Lung (tissue), 12 donors: ENCODE measurements around the gene GBE1. TPM values are rescaled to one million over a fixed set of nuclear protein-coding genes. Genes with fewer than 3 reads are reported as not detected.
"Not testable (repeated sequence)": the region's sequence is repeated elsewhere in the genome, so short reads cannot be mapped to it uniquely, and the experiment has no call there.

Source experiments
- ATAC-seq: fragments of 200-7000 bp; cut with Tn5 transposase; one replicate; pipeline ENCODE4 v1.9.1; 2020; ENCODE audit warnings: moderate number of reproducible peaks; ENCODE audit not compliant: insufficient read depth, low FRiP score
- DNase-seq, 3 donors: peaks; one replicate each; pipeline ENCODE4 v3.0.0-alpha.2; 2013 to 2017
- H3K27ac ChIP-seq, 2 donors: one replicate each; pipeline ENCODE4 v1.5.1; 2013; ENCODE audit warnings: mild to moderate bottlenecking in 2 of 2, moderate library complexity in 2 of 2, control low read depth in 1 of 2, inconsistent platforms in 1 of 2, low read depth in 1 of 2, low read length in 1 of 2
- H3K27me3 ChIP-seq, 3 donors: one replicate each; pipeline ENCODE4 v1.5.1; 2013; ENCODE audit warnings: low read length in 2 of 3; ENCODE audit not compliant: control insufficient read depth in 3 of 3, insufficient read depth in 3 of 3
- H3K36me3 ChIP-seq, 4 donors: one replicate each; pipeline ENCODE4 v1.5.1; 2013; ENCODE audit warnings: low read length in 4 of 4, mild to moderate bottlenecking in 1 of 4, moderate library complexity in 1 of 4; ENCODE audit not compliant: control insufficient read depth in 4 of 4, insufficient read depth in 4 of 4
- H3K4me1 ChIP-seq, 5 donors: one replicate each; pipeline ENCODE4 v1.5.1; 2013; ENCODE audit warnings: low read length in 5 of 5, mild to moderate bottlenecking in 2 of 5, moderate library complexity in 1 of 5; ENCODE audit not compliant: control insufficient read depth in 5 of 5, insufficient read depth in 5 of 5
- H3K4me3 ChIP-seq: one replicate; pipeline ENCODE4 v1.5.1; 2013; ENCODE audit warnings: mild to moderate bottlenecking, control low read depth, moderate library complexity
- H3K9ac ChIP-seq, 2 donors: one replicate each; pipeline ENCODE4 v1.5.1; 2013; ENCODE audit warnings: low read length in 2 of 2, control low read depth in 1 of 2; ENCODE audit not compliant: insufficient read depth in 1 of 2
- H3K9me3 ChIP-seq, 4 donors: one replicate each; pipeline ENCODE4 v1.5.1; 2013; ENCODE audit warnings: low read length in 3 of 4, mild to moderate bottlenecking in 1 of 4, moderate library complexity in 1 of 4; ENCODE audit not compliant: control insufficient read depth in 4 of 4, insufficient read depth in 3 of 4
- CTCF ChIP-seq: IDR thresholded peaks from 2 replicates; pipeline ENCODE4 v1.5.1; 2012; ENCODE audit warnings: mild to moderate bottlenecking; ENCODE audit errors: control extremely low read depth, extremely low read depth
- WGBS, 2 donors: extraction: QIAGEN DNeasy Blood & Tissue Kit; methylation state at CpG; one replicate each; pipeline ENCODE4 v1.1.7; 2013; 5-methylcytosine and 5-hydroxymethylcytosine counted together
- polyA plus RNA-seq, 2 donors: library from polyadenylated mRNA; stranded (reverse); fragments of 200-250 nt; gene quantifications; one replicate each; pipeline ENCODE4 v1.2.1, GENCODE V29; 2013
- total RNA-seq, 2 donors: library from RNA; depleted of rRNA in 1 of 2; stranded (reverse); fragments of >200 nt in 1 of 2; gene quantifications; one replicate each; pipeline ENCODE4 v1.2.1, GENCODE V29; 2014 to 2021
- donor health status: control.
- donor health status: control.
- donor health status: Bipolar disorder and iron deficiency.
- donor health status: healthy.
- donor health status: DM: yes; HTN: yes; CAD: no.

The GBE1 gene
- total and polyA plus RNA-seq, 4 donors: 10.5 to 39.1 (median 31.6) TPM

GRCh38 chr3:81760215-81760614 lies 1.2 kb downstream of the GBE1 start:
- ATAC-seq: no peak

GRCh38 chr3:81758771-81759170 lies 2.7 kb downstream of the GBE1 start:
- not testable (repeated sequence) for DNase-seq, H3K9me3 ChIP-seq, ATAC-seq, H3K27me3 ChIP-seq, H3K4me3 ChIP-seq, H3K9ac ChIP-seq
- WGBS, 2 donors: 97 to 100% methylated on average over 4 of the region's 4 CpGs
- Histone ChIP-seq H3K27ac (peak overlapping the region; percentile 49 to 53), H3K4me1 (peaks cover 0 to 24% (median 4%) of the 10 kb centered on the region in 5 donors), H3K36me3 (peaks cover 0 to 11% (median 0%) of the 10 kb centered on the region in 4 donors)

More at GRCh38 chr3:81760215-81760614, 1.2 kb downstream of the GBE1 start:
- no peaks in the 10 kb centered on the region for H3K27me3 ChIP-seq
- 42 to 63% methylated on average over 3 of the region's 3 CpGs for WGBS, 2 donors
- TF ChIP-seq CTCF: no peak
- peak overlapping the region in 1 of 2 donors; percentile 97 for H3K27ac ChIP-seq
- H3K36me3 ChIP-seq: peaks cover 0 to 10% (median 0%) of the 10 kb centered on the region in 4 donors
- DNase-seq: peak in 1 of 3 donors; percentile 10
- H3K4me3 ChIP-seq: no peak overlapping the region
- H3K4me1 ChIP-seq: peaks cover 0 to 26% (median 4%) of the 10 kb centered on the region in 5 donors
- no peaks in the 10 kb centered on the region for H3K9me3 ChIP-seq
- peak overlapping the region in 1 of 2 donors; percentile 86 for H3K9ac ChIP-seq

GRCh38 chr3:81758275-81758674 lies 3.2 kb downstream of the GBE1 start:
- no peak for TF ChIP-seq CTCF
- Histone ChIP-seq H3K9me3 (no peaks in the 10 kb centered on the region), H3K27ac (peak overlapping the region in 1 of 2 donors; percentile 49), H3K36me3 (peaks cover 0 to 14% (median under 1%) of the 10 kb centered on the region in 4 donors), H3K4me3 (no peak overlapping the region), H3K27me3 (no peaks in the 10 kb centered on the region), H3K9ac (no peak overlapping the region), H3K4me1 (peaks cover 0 to 25% (median 4%) of the 10 kb centered on the region in 5 donors)
- DNase-seq (no peak), ATAC-seq (no peak)
- WGBS, 2 donors: 91% methylated on average over 1 of the region's 1 CpG

- no peak overlapping the region for H3K27ac ChIP-seq
- WGBS, 2 donors: 28 to 40% methylated on average over 2 of the region's 2 CpGs
- no peak overlapping the region for H3K9ac ChIP-seq
- DNase-seq (no peak), ATAC-seq (no peak)
- H3K27me3 ChIP-seq: no peaks in the 10 kb centered on the region
- no peaks in the 10 kb centered on the region for H3K9me3 ChIP-seq
- peaks cover 0 to 19% (median under 1%) of the 10 kb centered on the region in 4 donors for H3K36me3 ChIP-seq
- no peak for TF ChIP-seq CTCF
- H3K4me1 ChIP-seq: peaks cover 0 to 13% (median 0%) of the 10 kb centered on the region in 5 donors
- H3K4me3 ChIP-seq: no peak overlapping the region
Measured at GRCh38 chr3:81753416-81754027, 7.9 kb downstream of the GBE1 start.
